ENCODE data around the gene PPM1F.

PPM1F gene

DNA sequence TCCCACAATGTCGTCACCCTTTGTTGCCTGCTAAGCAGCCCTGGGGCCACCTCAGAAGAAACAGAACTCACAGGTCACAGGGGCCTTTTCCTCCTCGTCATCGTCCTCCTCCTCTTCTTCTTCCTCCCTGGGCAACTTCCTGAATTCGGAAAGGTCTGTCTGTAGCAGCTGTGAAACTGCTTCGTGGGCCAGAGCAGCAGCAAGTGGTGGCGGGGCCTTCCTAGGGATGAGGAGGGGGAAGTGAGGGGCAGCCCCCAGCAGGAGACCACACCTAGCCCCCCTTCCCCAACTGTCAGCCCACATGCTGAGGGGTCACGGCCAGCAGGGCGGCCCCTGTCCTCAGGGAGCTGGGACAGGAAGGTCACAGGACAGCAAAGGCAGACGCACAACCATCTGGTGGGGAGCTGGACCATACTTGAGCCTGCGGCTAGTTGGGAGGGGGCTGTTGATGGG, 13.2 kb downstream of the PPM1F start:
- H3K36me3 ChIP-seq: peaks cover 3% of the 10 kb centered on the region; the same call in 1 of the 2 replicates
- H3K4me1 ChIP-seq: 0 out of 2 replicates have a peak, but pooled peaks cover 3% of the 10 kb centered on the region

DNA sequence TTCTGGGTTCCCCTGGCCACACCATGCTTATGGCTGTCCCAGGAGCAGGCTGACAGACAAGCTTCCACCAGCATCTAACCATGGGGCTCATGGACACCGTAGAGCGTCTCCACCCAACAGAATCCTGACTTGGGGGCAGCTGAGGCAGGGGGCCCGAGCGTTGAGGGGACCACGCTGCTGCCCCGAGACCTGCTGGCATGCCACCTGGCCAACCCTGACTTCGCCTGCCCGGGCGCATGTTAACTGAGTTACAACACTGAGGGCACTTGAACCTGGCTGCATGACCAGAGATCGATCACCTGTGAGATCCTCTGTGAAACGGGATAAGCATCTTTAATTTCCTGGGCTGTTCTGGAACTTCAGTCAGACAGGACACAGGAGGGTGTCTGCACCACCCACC, 13.7 kb downstream of the PPM1F start:
- H3K27me3 ChIP-seq: no peaks in the 10 kb centered on the region
- TF ChIP-seq, protein P1, sequence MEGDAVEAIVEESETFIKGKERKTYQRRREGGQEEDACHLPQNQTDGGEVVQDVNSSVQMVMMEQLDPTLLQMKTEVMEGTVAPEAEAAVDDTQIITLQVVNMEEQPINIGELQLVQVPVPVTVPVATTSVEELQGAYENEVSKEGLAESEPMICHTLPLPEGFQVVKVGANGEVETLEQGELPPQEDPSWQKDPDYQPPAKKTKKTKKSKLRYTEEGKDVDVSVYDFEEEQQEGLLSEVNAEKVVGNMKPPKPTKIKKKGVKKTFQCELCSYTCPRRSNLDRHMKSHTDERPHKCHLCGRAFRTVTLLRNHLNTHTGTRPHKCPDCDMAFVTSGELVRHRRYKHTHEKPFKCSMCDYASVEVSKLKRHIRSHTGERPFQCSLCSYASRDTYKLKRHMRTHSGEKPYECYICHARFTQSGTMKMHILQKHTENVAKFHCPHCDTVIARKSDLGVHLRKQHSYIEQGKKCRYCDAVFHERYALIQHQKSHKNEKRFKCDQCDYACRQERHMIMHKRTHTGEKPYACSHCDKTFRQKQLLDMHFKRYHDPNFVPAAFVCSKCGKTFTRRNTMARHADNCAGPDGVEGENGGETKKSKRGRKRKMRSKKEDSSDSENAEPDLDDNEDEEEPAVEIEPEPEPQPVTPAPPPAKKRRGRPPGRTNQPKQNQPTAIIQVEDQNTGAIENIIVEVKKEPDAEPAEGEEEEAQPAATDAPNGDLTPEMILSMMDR (IDR thresholded peaks at IDR 0.05; ENCODE audit: low read depth, low read length): no peak
- 0 out of 2 replicates have a peak, but pooled peaks cover 3% of the 10 kb centered on the region for H3K36me3 ChIP-seq
- H3K9me3 ChIP-seq: no peaks in the 10 kb centered on the region
- DNase-seq: no peak
- H3K4me1 ChIP-seq: 0 out of 2 replicates have a peak, but pooled peaks cover 3% of the 10 kb centered on the region
- peak overlapping the region; percentile 96 for H3K4me3 ChIP-seq (ENCODE audit: low read depth, low read length)

More for the DNA sequence above, 13.2 kb downstream of the PPM1F start:
- H3K27me3 ChIP-seq: no peaks in the 10 kb centered on the region
- TF ChIP-seq, protein P1 (IDR thresholded peaks at IDR 0.05; ENCODE audit: low read depth, low read length): no peak
- H3K9me3 ChIP-seq: no peaks in the 10 kb centered on the region
- no peak for DNase-seq
- H3K4me3 ChIP-seq (ENCODE audit: low read depth, low read length): no peak overlapping the region

DNA sequence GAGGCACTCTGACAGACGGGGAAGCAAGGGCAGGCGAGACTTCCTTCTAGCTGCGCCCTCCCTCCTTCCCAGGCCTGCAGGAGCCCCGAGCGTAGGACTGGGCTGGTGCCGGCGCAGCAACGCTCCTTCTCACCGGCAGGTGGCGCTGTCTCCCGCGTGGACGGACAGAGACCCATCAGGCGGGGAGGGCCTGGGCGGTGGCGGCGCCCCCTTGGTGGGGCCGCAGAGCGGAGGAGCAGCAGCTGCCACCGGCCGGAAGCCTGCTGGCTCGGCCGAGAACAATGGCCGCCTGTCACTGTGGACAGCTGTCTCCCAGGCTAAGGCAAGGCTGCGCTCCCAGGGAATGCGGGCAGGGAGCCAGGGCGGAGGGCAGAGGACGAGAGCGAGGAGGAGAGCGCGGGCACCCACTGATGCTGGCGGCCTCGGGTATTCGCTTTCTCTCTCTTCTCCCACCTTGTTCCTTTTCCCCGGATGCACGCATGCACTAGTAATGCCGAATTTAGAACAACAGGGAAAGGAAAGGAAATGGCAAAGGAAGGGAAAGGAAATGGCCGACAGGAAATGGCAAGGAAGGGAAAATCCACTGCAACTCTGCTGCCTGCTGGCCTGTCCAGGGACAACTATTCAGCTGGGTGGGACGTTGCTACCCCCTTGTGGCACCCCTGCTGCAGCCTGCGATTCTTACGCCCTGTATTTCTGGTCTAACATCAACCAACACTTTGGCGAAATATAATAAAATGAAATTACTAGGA, 14.4 kb downstream of the PPM1F start:
- H3K27me3 ChIP-seq: no peaks in the 10 kb centered on the region
- peak overlapping the region; percentile 96 for H3K4me3 ChIP-seq (ENCODE audit: low read depth, low read length)
- TF ChIP-seq, protein P1 (IDR thresholded peaks at IDR 0.05; ENCODE audit: low read depth, low read length): peak; percentile 97
- no peaks in the 10 kb centered on the region for H3K9me3 ChIP-seq
- DNase-seq: peak; percentile 92
- H3K36me3 ChIP-seq: 0 out of 2 replicates have a peak, but pooled peaks cover 3% of the 10 kb centered on the region
- H3K4me1 ChIP-seq: 0 out of 2 replicates have a peak, but pooled peaks cover 3% of the 10 kb centered on the region

DNA sequence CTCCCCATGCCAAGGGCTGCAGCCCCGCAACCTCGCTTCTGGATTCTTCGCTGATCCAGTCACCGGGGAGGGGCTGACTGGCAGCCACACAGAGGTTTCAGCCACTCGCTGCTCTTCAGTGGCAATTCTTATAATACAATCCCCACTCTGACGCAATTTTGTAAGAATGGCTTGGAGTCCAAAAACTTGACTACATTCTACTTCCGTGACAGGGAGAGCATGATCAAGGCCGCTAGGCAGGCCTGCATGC, 14.9 kb downstream of the PPM1F start:
- H3K9me3 ChIP-seq: no peaks in the 10 kb centered on the region
- DNase-seq: no peak
- H3K4me3 ChIP-seq (ENCODE audit: low read depth, low read length): peak overlapping the region; percentile 96
- no peaks in the 10 kb centered on the region for H3K27me3 ChIP-seq
- TF ChIP-seq, protein P1 (IDR thresholded peaks at IDR 0.05; ENCODE audit: low read depth, low read length): no peak
- H3K4me1 ChIP-seq: 0 out of 2 replicates have a peak, but pooled peaks cover 3% of the 10 kb centered on the region
- peaks cover 8% of the 10 kb centered on the region; the same call in 1 of the 2 replicates for H3K36me3 ChIP-seq

DNA sequence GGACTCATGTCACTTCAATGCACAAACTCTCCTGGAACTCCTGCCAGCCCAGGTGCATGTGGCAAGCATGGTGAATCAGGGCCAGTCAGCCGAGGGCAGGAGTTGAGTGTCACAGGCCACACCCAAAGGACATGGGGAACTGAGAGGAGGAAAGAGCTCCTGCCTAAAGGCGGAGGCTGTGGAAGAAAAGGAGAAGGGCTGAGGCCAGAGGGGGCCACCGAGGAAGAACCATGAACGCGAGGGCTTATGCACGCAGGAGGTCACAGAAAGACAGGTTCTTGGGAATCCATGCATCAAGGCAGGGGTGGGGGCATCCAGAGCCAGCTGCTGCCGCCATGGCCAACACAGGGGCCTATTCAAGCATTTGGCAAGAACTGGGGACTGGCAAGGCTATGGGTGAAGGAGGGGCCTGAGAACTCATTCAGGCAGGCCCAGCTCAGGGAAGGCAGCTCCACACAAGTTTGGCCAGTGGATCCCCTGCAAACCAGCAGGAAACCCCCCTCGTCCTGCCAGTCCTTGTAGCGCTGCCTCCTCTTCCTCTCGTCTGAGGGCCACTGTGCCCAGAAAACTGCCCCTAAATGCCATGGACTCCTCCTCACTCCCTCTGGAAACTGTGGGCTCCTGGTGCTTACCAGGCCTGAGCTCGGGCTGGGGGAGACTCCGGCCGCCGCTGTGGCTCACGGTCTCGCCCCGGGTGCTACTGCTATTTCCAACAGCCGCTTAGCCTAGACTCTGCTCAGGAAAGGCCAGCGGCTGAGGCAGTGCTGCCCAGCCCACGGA, 15.4 kb downstream of the PPM1F start:
- peak overlapping the region; percentile 96 for H3K4me3 ChIP-seq (ENCODE audit: low read depth, low read length)
- no peak for DNase-seq
- 0 out of 2 replicates have a peak, but pooled peaks cover 3% of the 10 kb centered on the region for H3K4me1 ChIP-seq
- peaks cover 9% of the 10 kb centered on the region; the same call in 1 of the 2 replicates for H3K36me3 ChIP-seq
- TF ChIP-seq, protein P1 (IDR thresholded peaks at IDR 0.05; ENCODE audit: low read depth, low read length): no peak
- H3K27me3 ChIP-seq: no peaks in the 10 kb centered on the region
- no peaks in the 10 kb centered on the region for H3K9me3 ChIP-seq

All from BE2C (cell line).